HepG2 (cell line): ENCODE data around the gene VSIG8. TPM values are rescaled to one million over a fixed set of nuclear protein-coding genes. Genes with fewer than 3 reads are reported as not detected.

ENCODE experiments used
- ATAC-seq: fragments of 200-7000 bp; cut with Tn5 transposase; 3 replicates; pipeline ENCODE4 v1.9.1; 2020; ENCODE audit warnings: mild to moderate bottlenecking, moderate library complexity
- BruUV-seq: library from RNA; stranded (reverse); fragments of 400-500 nt; replicated peaks from 2 replicates; lab custom pipeline; 2021; lab: Mats Ljungman, UMichigan
- CTCF ChIA-PET: fragments of 300-600 bp; formaldehyde crosslinking; extraction: SDS; loops from one replicate; lab custom pipeline; 2021; ENCODE audit warnings: low total read pairs, inconsistent platforms, low intra/inter-chr PET ratio; lab: Yijun Ruan, JAX
- POLR2A ChIA-PET: fragments of 350-600 bp; sonication (Branson Sonifier 250); formaldehyde crosslinking; loops from one replicate; lab custom pipeline; 2020; ENCODE audit warnings: antibody characterized with exemption, inconsistent platforms; lab: Yijun Ruan, JAX
- DNase-seq: peaks from one replicate; pipeline ENCODE4 v3.0.0-alpha.2; 2015; ENCODE audit warnings: low spot score
- FAIRE-seq: peaks from 3 replicates; lab custom pipeline; 2011; peaks lifted over from hg19 to GRCh38; lab: Jason Lieb, UNC
- H2AFZ ChIP-seq: one replicate; pipeline ENCODE4 v1.6.1; 2011; ENCODE audit warnings: low read length, inconsistent platforms
- H3K27ac ChIP-seq: fragments of 300-600 bp; 3 replicates; pipeline ENCODE4 v1.8.0; 2011; ENCODE audit warnings: mixed run types, mild to moderate bottlenecking, mixed read lengths, low read length, inconsistent platforms; ENCODE audit not compliant: insufficient read depth; ENCODE audit errors: extremely low read length
- H3K27me3 ChIP-seq, 2 experiments: fragments of 200-600 bp in 1 of 2; 2 replicates in 1 of 2; 3 replicates in 1 of 2; pipeline versions ENCODE4 v1.6.0 to v1.8.0; 2011; ENCODE audit warnings: low read length in 2 of 2, mild to moderate bottlenecking in 2 of 2, moderate library complexity in 2 of 2, inconsistent platforms in 1 of 2; ENCODE audit not compliant: insufficient read depth in 2 of 2, control insufficient read depth in 1 of 2
- H3K36me3 ChIP-seq, 2 experiments: fragments of 200-600 bp in 1 of 2; replicated peaks in 1 of 2; 2 replicates in 1 of 2; 3 replicates in 1 of 2; pipeline versions ENCODE4 v1.5.1 to v1.8.0; 2011; ENCODE audit warnings: low read length in 2 of 2, inconsistent platforms in 1 of 2; ENCODE audit not compliant: insufficient read depth in 2 of 2, control insufficient read depth in 1 of 2
- H3K4me1 ChIP-seq: 2 replicates; pipeline ENCODE4 v1.5.1; 2012; ENCODE audit warnings: low read length, inconsistent platforms; ENCODE audit not compliant: insufficient read depth
- H3K4me2 ChIP-seq: 2 replicates; pipeline ENCODE4 v1.6.0; 2011; ENCODE audit warnings: low read depth, low read length, inconsistent platforms
- H3K4me3 ChIP-seq, 3 experiments: fragments of 200-600 bp in 1 of 3; sonication (generic), shearing (Covaris generic) in 1 of 3; replicated peaks in 1 of 3; 2 replicates each; pipeline ENCODE4 v1.5.1; 2011 to 2016; ENCODE audit warnings: low read length in 3 of 3, inconsistent platforms in 2 of 3, low read depth in 2 of 3, mild to moderate bottlenecking in 2 of 3, control low read depth in 1 of 3, mixed read lengths in 1 of 3; ENCODE audit not compliant: insufficient read depth in 1 of 3
- H3K79me2 ChIP-seq: one replicate; pipeline ENCODE4 v1.6.1; 2011; ENCODE audit warnings: low read length, inconsistent platforms; ENCODE audit not compliant: insufficient read depth
- H3K9ac ChIP-seq: 2 replicates; pipeline ENCODE4 v1.6.0; 2011; ENCODE audit warnings: mild to moderate bottlenecking, low read depth, low read length, inconsistent platforms; ENCODE audit not compliant: insufficient read depth
- H3K9me3 ChIP-seq: 2 replicates; pipeline ENCODE4 v1.5.1; 2012; ENCODE audit warnings: mild to moderate bottlenecking, low read length
- H4K20me1 ChIP-seq: 2 replicates; pipeline ENCODE4 v1.6.0; 2011; ENCODE audit warnings: inconsistent platforms, mild to moderate bottlenecking, low read length, moderate library complexity; ENCODE audit not compliant: insufficient read depth
- AKAP8 ChIP-seq: sonication (generic); formaldehyde crosslinking; IDR thresholded peaks from 2 replicates; pipeline ENCODE4 v1.5.1; 2020; ENCODE audit warnings: mild to moderate bottlenecking, missing genetic modification reagents
- ATM ChIP-seq: fragments of 450-650 bp; IDR thresholded peaks from 2 replicates; pipeline ENCODE4 v1.7.1; 2017; ENCODE audit warnings: mild to moderate bottlenecking, borderline replicate concordance
- BHLHE40 ChIP-seq: IDR thresholded peaks from 2 replicates; pipeline ENCODE4 v1.6.1; 2011; ENCODE audit warnings: low read length, improper control_type of control experiment
- HIVEP1 ChIP-seq: sonication (generic); formaldehyde crosslinking; IDR thresholded peaks from 2 replicates; pipeline ENCODE4 v1.4.0; 2020; ENCODE audit warnings: mild to moderate bottlenecking, missing genetic modification reagents
- HNRNPK ChIP-seq: fragments of 200-400 bp; formaldehyde crosslinking; IDR thresholded peaks from 2 replicates; pipeline ENCODE4 v1.6.1; 2018; ENCODE audit warnings: low read length, low read depth, moderate library complexity, mild to moderate bottlenecking; ENCODE audit not compliant: poor library complexity, severe bottlenecking
- HNRNPUL1 ChIP-seq: fragments of 200-400 bp; formaldehyde crosslinking; IDR thresholded peaks from 2 replicates; pipeline ENCODE4 v1.6.1; 2017; ENCODE audit warnings: low read depth, mild to moderate bottlenecking, low read length, moderate library complexity
- JDP2 ChIP-seq: sonication (generic); formaldehyde crosslinking; IDR thresholded peaks from 2 replicates; pipeline ENCODE4 v1.8.1; 2022; ENCODE audit warnings: missing genetic modification reagents, borderline replicate concordance
- PRMT3 ChIP-seq: sonication (generic); formaldehyde crosslinking; IDR thresholded peaks from 2 replicates; pipeline ENCODE4 v1.8.1; 2022; ENCODE audit warnings: low read depth, mild to moderate bottlenecking, moderate library complexity, missing genetic modification reagents, borderline replicate concordance
- SAFB2 ChIP-seq: sonication (generic); formaldehyde crosslinking; IDR thresholded peaks from 2 replicates; pipeline ENCODE4 v1.5.1; 2020; ENCODE audit warnings: missing genetic modification reagents, low read depth, mild to moderate bottlenecking, borderline replicate concordance
- SKIL ChIP-seq: sonication (generic); formaldehyde crosslinking; IDR thresholded peaks from 2 replicates; pipeline ENCODE4 v1.8.0; 2022; ENCODE audit warnings: missing genetic modification reagents, mild to moderate bottlenecking, moderate library complexity, borderline replicate concordance
- SMYD3 ChIP-seq: sonication (generic); formaldehyde crosslinking; IDR thresholded peaks from 2 replicates; pipeline ENCODE4 v1.8.1; 2023; ENCODE audit warnings: mild to moderate bottlenecking, missing genetic modification reagents
- SRY ChIP-seq: sonication (generic); formaldehyde crosslinking; IDR thresholded peaks from 2 replicates; pipeline ENCODE4 v1.8.0; 2022; ENCODE audit warnings: mild to moderate bottlenecking, missing genetic modification reagents
- TCF12 ChIP-seq, 2 experiments: fragments of 450-650 bp in 1 of 2; sonication (generic) in 1 of 2; formaldehyde crosslinking in 1 of 2; IDR thresholded peaks; 2 replicates each; pipeline versions ENCODE4 v1.6.1 to v1.8.0; 2017 to 2022; ENCODE audit warnings: antibody characterized with exemption in 1 of 2, mild to moderate bottlenecking in 1 of 2, missing genetic modification reagents in 1 of 2, moderate library complexity in 1 of 2
- ZBTB46 ChIP-seq: sonication (generic); formaldehyde crosslinking; IDR thresholded peaks from 2 replicates; pipeline ENCODE4 v1.4.0; 2020; ENCODE audit warnings: mild to moderate bottlenecking, missing genetic modification reagents, borderline replicate concordance
- ZNF354B ChIP-seq: sonication (generic); formaldehyde crosslinking; IDR thresholded peaks from 2 replicates; pipeline ENCODE4 v1.8.0; 2022; ENCODE audit warnings: mild to moderate bottlenecking, missing genetic modification reagents
- ZNF496 ChIP-seq: sonication (generic); formaldehyde crosslinking; IDR thresholded peaks from 2 replicates; pipeline ENCODE4 v1.8.1; 2023; ENCODE audit warnings: mild to moderate bottlenecking, moderate library complexity, missing genetic modification reagents; ENCODE audit not compliant: insufficient replicate concordance
- ZNF564 ChIP-seq: sonication (generic); formaldehyde crosslinking; IDR thresholded peaks from 2 replicates; pipeline ENCODE4 v1.8.1; 2023; ENCODE audit warnings: mild to moderate bottlenecking, missing genetic modification reagents
- WGBS: methylation state at CpG from one replicate; pipeline ENCODE4 v1.1.6; 2017; ENCODE audit warnings: low lambda C conversion rate; 5-methylcytosine and 5-hydroxymethylcytosine counted together
- in situ Hi-C: cut with HindIII; loops from 2 replicates; pipeline ENCODE4 v1.10.0; 2017; ENCODE audit warnings: low pct_unique_long_range_greater_than_20kb; ENCODE audit not compliant: extremely low pct_ligation_motif_present
- intact Hi-C: fragments of 100-400 bp; cut with micrococcal nuclease; formaldehyde crosslinking; loops from one replicate; pipeline ENCODE4 v1.10.0; 2022; ENCODE audit not compliant: unreplicated experiment
- polyA plus RNA-seq, 8 experiments: library from polyadenylated mRNA; depleted of rRNA in 3 of 8; stranded (reverse) in 7 of 8; unstranded in 1 of 8; fragments of >200 nt; fragmentation: Illumina TruSeq in 4 of 8; extraction: Trizol in 4 of 8; gene quantifications; 2 replicates each; pipeline versions ENCODE4 v1.2.1 to v1.2.3, GENCODE V29; 2011 to 2016; ENCODE audit warnings: low read depth in 4 of 8, missing spikeins in 1 of 8, mixed read lengths in 1 of 8; ENCODE audit not compliant: insufficient read depth in 1 of 8
- total RNA-seq, 5 experiments: library from RNA; depleted of rRNA; stranded (reverse); fragments of >200 nt; fragmentation: Illumina TruSeq; extraction: Trizol; gene quantifications; 2 replicates each; pipeline ENCODE4 v1.2.3, GENCODE V29; 2016; ENCODE audit warnings: low read depth in 1 of 5

The VSIG8 gene
- total and polyA plus RNA-seq, 2 of the 13 experiments (the other 11 are each of a cell fraction or from before 2014, with no cell fraction given): not detected

- Histone ChIP-seq H4K20me1 (no peaks in the 10 kb centered on the region), H3K4me3 (no peak overlapping the region), H3K79me2 (no peaks in the 10 kb centered on the region), H3K27ac (no peak overlapping the region), H3K9ac (no peak overlapping the region), H3K27me3 (peaks cover 7 to 15% of the 10 kb centered on the region in 2 experiments; a peak in 3 of 5 replicates), H3K9me3 (no peaks in the 10 kb centered on the region), H2AFZ (no peak overlapping the region), H3K4me2 (no peak overlapping the region), H3K36me3 (no peaks in the 10 kb centered on the region), H3K4me1 (no peaks in the 10 kb centered on the region)
- intact Hi-C loops (no loop called here), in situ Hi-C loops (no loop called here)
- ChIA-PET CTCF (no interaction called here), POLR2A (no interaction called here)
- TF ChIP-seq HNRNPUL1 (no peak), SKIL (CRISPR knock-in tag) (no peak), HNRNPK (no peak), SRY (CRISPR knock-in tag) (no peak), ZNF354B (CRISPR knock-in tag) (no peak), SAFB2 (CRISPR knock-in tag) (no peak), PRMT3 (CRISPR knock-in tag) (no peak), ZNF564 (no peak), TCF12 (IDR thresholded peaks at IDR 0.05) (no peak), TCF12 (CRISPR knock-in tag; IDR thresholded peaks at IDR 0.05) (no peak), JDP2 (CRISPR knock-in tag) (no peak), HIVEP1 (CRISPR knock-in tag) (no peak), ZNF496 (CRISPR knock-in tag) (no peak), SMYD3 (no peak), ATM (no peak), AKAP8 (no peak), BHLHE40 (no peak), ZBTB46 (CRISPR knock-in tag) (no peak)
- DNase-seq (no peak), FAIRE-seq (no peak), ATAC-seq (no peak)
- no TSS peak for BruUV-seq
- WGBS: 0% methylated on average over 1 of the region's 1 CpG
Observed at GRCh38 chr1:159866066-159866465, 3.6 kb upstream of the VSIG8 start.
